ENCODE results near the gene PSMC4. TPM values are rescaled to one million over a fixed set of nuclear protein-coding genes. Genes with fewer than 3 reads are reported as not detected.

PSMC4 gene
- total RNA-seq, 1 experiment from 2014 or later: 111 TPM

DNA sequence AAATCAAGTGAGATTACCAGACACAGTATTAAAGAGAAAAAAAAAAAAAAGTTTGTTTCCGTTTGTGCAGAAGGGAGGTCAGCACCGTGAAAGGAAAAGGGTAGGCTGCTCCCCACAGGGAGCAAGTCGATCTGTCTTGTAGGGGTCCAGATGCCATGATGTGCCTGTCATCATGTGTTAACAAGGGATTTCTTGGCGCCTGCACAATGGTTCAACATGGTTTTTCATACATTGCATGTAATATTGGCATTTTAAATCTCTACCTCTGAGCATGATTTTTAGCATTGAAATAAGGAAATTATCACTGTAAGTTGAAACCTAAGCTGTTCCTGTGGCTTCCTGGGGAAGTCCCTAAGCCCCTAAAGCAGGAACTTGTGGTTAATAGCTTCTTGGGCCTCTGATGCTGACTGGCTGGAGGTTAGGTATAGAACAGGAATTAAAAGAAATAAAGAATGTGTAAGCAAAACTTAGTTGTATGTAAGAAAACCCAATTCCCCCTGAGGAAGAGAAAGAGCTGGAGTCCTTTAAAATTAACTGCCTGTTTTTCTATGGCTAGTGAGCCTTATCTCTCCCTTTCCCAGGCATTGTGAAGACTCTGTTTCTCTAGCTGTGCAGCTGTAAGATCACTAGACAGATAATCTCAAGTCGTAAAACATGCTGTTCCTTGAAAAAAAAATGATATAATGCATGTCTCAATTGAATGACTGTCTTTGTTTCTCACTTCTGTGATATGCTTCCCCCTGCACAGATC is 29.2 kb upstream of the PSMC4 start:
- H3K4me2 ChIP-seq (ENCODE audit: insufficient read depth, insufficient read length, low read length): no peak overlapping the region
- peaks cover 8 to 10% of the 10 kb centered on the region in 2 experiments; a peak in 3 of 4 replicates for H3K4me1 Mint-ChIP-seq

More for the DNA sequence above, 29.2 kb upstream of the PSMC4 start:
- TF ChIP-seq, protein P1, sequence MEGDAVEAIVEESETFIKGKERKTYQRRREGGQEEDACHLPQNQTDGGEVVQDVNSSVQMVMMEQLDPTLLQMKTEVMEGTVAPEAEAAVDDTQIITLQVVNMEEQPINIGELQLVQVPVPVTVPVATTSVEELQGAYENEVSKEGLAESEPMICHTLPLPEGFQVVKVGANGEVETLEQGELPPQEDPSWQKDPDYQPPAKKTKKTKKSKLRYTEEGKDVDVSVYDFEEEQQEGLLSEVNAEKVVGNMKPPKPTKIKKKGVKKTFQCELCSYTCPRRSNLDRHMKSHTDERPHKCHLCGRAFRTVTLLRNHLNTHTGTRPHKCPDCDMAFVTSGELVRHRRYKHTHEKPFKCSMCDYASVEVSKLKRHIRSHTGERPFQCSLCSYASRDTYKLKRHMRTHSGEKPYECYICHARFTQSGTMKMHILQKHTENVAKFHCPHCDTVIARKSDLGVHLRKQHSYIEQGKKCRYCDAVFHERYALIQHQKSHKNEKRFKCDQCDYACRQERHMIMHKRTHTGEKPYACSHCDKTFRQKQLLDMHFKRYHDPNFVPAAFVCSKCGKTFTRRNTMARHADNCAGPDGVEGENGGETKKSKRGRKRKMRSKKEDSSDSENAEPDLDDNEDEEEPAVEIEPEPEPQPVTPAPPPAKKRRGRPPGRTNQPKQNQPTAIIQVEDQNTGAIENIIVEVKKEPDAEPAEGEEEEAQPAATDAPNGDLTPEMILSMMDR (conservative IDR thresholded peaks at IDR 0.05): no peak
- H3K79me2 ChIP-seq (ENCODE audit: insufficient read depth, low read length): no peaks in the 10 kb centered on the region
- no peaks in the 10 kb centered on the region for H4K20me1 ChIP-seq (ENCODE audit: control insufficient read depth, insufficient read depth, insufficient read length)
- H2BK120ac ChIP-seq (ENCODE audit: low read depth, low read length, poor library complexity, severe bottlenecking): no peak overlapping the region
- H2AFZ ChIP-seq (ENCODE audit: low read length): no peak overlapping the region
- H3K27ac ChIP-seq (ENCODE audit: insufficient read length, low read depth, low read length): no peak overlapping the region
- H2BK12ac ChIP-seq (ENCODE audit: insufficient read length, low read depth, low read length): no peak overlapping the region
- H4K8ac ChIP-seq (replicated peaks; ENCODE audit: insufficient read length, low read depth, low read length): no peak overlapping the region
- Mint-ChIP-seq H3K27ac (no peak overlapping the region), H3K9me3 (peaks cover 0 to 2% of the 10 kb centered on the region in 2 experiments; a peak in 1 of 5 replicates), H3K4me3 (no peak overlapping the region), H3K36me3 (ENCODE audit: insufficient read depth in 1 of 3, low read depth in 3 of 3) (no peaks in the 10 kb centered on the region), H3K27me3 (ENCODE audit: low read depth) (no peaks in the 10 kb centered on the region)
- no peak overlapping the region for H4K5ac ChIP-seq (ENCODE audit: insufficient read length, low read depth, low read length)
- H2BK5ac ChIP-seq (ENCODE audit: insufficient read length, low read length): no peak overlapping the region
- no peaks in the 10 kb centered on the region for H3K4me1 ChIP-seq (ENCODE audit: insufficient read depth, low read length)
- H2BK15ac ChIP-seq (ENCODE audit: low read depth, low read length): no peak overlapping the region
- no peak overlapping the region for H4K91ac ChIP-seq (ENCODE audit: insufficient read length, low read depth, low read length)
- no peaks in the 10 kb centered on the region for H3K27me3 ChIP-seq (ENCODE audit: insufficient read depth, low read length)
- no peak overlapping the region for H2BK20ac ChIP-seq (ENCODE audit: low read depth, low read length, poor library complexity, severe bottlenecking)
- no peak overlapping the region for H3K56ac ChIP-seq (ENCODE audit: insufficient read length, low read depth, low read length)
- H3K9me3 ChIP-seq (ENCODE audit: control insufficient read depth, low read depth, low read length): no peaks in the 10 kb centered on the region
- no peak overlapping the region for H3K14ac ChIP-seq (ENCODE audit: insufficient read depth, low read length)
- no CpG with 5 or more reads among the region's 5 CpGs for WGBS (ENCODE audit: extremely low coverage, insufficient read length, low lambda C conversion rate)
- H2AK5ac ChIP-seq (ENCODE audit: insufficient read length, low read length): no peak overlapping the region
- H3K18ac ChIP-seq (ENCODE audit: insufficient read length, low read depth, low read length): no peak overlapping the region
- no peak overlapping the region for H3K4ac ChIP-seq (ENCODE audit: low read depth, low read length)
- H3T11ph ChIP-seq (ENCODE audit: low read length): no peak overlapping the region
- H3K23ac ChIP-seq (ENCODE audit: insufficient read length, low read depth, low read length): no peak overlapping the region
- H3K9ac ChIP-seq (ENCODE audit: extremely low read depth, insufficient read length, low read length): no peak overlapping the region
- H3K23me2 ChIP-seq (ENCODE audit: insufficient read length, low read depth, low read length, poor library complexity, severe bottlenecking): no peaks in the 10 kb centered on the region
- no peak for DNase-seq
- no peaks in the 10 kb centered on the region for H3K79me1 ChIP-seq (ENCODE audit: insufficient read depth, low read depth, low read length, poor library complexity, severe bottlenecking)
